T-helper 22 cell (primary cell): ENCODE data around the gene CBX5.
"Not testable (repeated sequence)": the region's sequence is repeated elsewhere in the genome, so short reads cannot be mapped to it uniquely, and the experiment has no call there.

Experiments used
- DNase-seq: peaks from one replicate; pipeline ENCODE4 v3.0.0-alpha.2; 2020; ENCODE audit warnings: low read depth

Gene CBX5

GRCh38 chr12:54279632-54280467 is at the start of gene CBX5:
Gene CBX5 (minus strand): TSS chr12:54280122. CDS start chr12:54257650, 22,472 bp downstream.
- DNase-seq: peak; percentile 99

- no peak for DNase-seq
Measured at GRCh38 chr12:54328595-54329337, 48.8 kb upstream of the CBX5 start.

GRCh38 chr12:54325442-54326109 is 45.7 kb upstream of the CBX5 start:
- not testable (repeated sequence) for DNase-seq

- DNase-seq: peak; percentile 90
Measured at GRCh38 chr12:54324617-54325441, 44.9 kb upstream of the CBX5 start, which contains the start of gene COPZ1. Gene COPZ1 (plus strand): TSS chr12:54325131. CDS start chr12:54325164, 33 bp downstream.

- DNase-seq: no peak
Measured at GRCh38 chr12:54321363-54321762, 41.4 kb upstream of the CBX5 start.

- DNase-seq: not testable (repeated sequence)
Measured at GRCh38 chr12:54312309-54312708, 32.4 kb upstream of the CBX5 start.

GRCh38 chr12:54311051-54311450 is 31.1 kb upstream of the CBX5 start:
- no peak for DNase-seq

- DNase-seq: no peak
Measured at GRCh38 chr12:54306925-54307741, 27.2 kb upstream of the CBX5 start.

GRCh38 chr12:54304187-54304810 is 24.4 kb upstream of the CBX5 start:
- no peak for DNase-seq

- no peak for DNase-seq
Measured at GRCh38 chr12:54303640-54304039, 23.7 kb upstream of the CBX5 start.

- DNase-seq: no peak
Measured at GRCh38 chr12:54301428-54302048, 21.6 kb upstream of the CBX5 start.

GRCh38 chr12:54300732-54301427 is 21.0 kb upstream of the CBX5 start, which contains the start of gene NFE2:
Gene NFE2 (minus strand): TSS chr12:54301015. CDS start chr12:54295248, 5,767 bp downstream.
- DNase-seq: no peak

GRCh38 chr12:54300225-54300731 is 20.4 kb upstream of the CBX5 start:
- no peak for DNase-seq

GRCh38 chr12:54299515-54300224 is 19.7 kb upstream of the CBX5 start:
- DNase-seq: no peak

GRCh38 chr12:54298904-54299303 is 19.0 kb upstream of the CBX5 start:
- DNase-seq: no peak

GRCh38 chr12:54296393-54297099 is 16.6 kb upstream of the CBX5 start:
- DNase-seq: no peak

GRCh38 chr12:54294953-54295566 is 15.1 kb upstream of the CBX5 start:
- no peak for DNase-seq
